Fibroblast of lung (primary cell): ENCODE measurements around the gene EIF1. TPM values are rescaled to one million over a fixed set of nuclear protein-coding genes. Genes with fewer than 3 reads are reported as not detected.

Experiments
- DNase-seq, 2 donors: peaks; one replicate each; pipeline versions ENCODE4 v3.0.0 to v3.0.0-alpha.2; 2010; ENCODE audit warnings: low read depth in 2 of 2
- H2AFZ ChIP-seq: 2 replicates; pipeline ENCODE4 v1.5.1; 2012; ENCODE audit warnings: low read length, control low read depth, inconsistent platforms
- H3K27ac ChIP-seq: 2 replicates; pipeline ENCODE4 v1.5.1; 2011; ENCODE audit warnings: low read length, control low read depth; ENCODE audit not compliant: insufficient read depth
- H3K27me3 ChIP-seq: 2 replicates; pipeline ENCODE4 v1.5.1; 2011; ENCODE audit warnings: mild to moderate bottlenecking, low read length; ENCODE audit not compliant: control insufficient read depth, insufficient read depth
- H3K36me3 ChIP-seq: 2 replicates; pipeline ENCODE4 v1.5.1; 2011; ENCODE audit warnings: low read length; ENCODE audit not compliant: control insufficient read depth, insufficient read depth
- H3K4me1 ChIP-seq: 2 replicates; pipeline ENCODE4 v1.5.1; 2011; ENCODE audit warnings: low read length; ENCODE audit not compliant: control insufficient read depth, insufficient read depth; ENCODE audit errors: extremely low read depth
- H3K4me2 ChIP-seq: 2 replicates; pipeline ENCODE4 v1.5.1; 2011; ENCODE audit warnings: low read length, control low read depth; ENCODE audit not compliant: insufficient read depth; ENCODE audit errors: extremely low read depth
- H3K4me3 ChIP-seq, 4 experiments: fragments of 200-600 bp in 1 of 4; sonication (generic) in 1 of 4; replicated peaks in 1 of 4; 2 replicates each; pipeline ENCODE4 v1.5.1; 2011 to 2016; ENCODE audit warnings: low read length in 4 of 4, low read depth in 3 of 4, mild to moderate bottlenecking in 3 of 4, control low read depth in 2 of 4, inconsistent platforms in 1 of 4, mixed read lengths in 1 of 4; ENCODE audit not compliant: insufficient read depth in 1 of 4; ENCODE audit errors: control extremely low read depth in 1 of 4
- H3K79me2 ChIP-seq: 2 replicates; pipeline ENCODE4 v1.5.1; 2012; ENCODE audit warnings: mild to moderate bottlenecking, low read length, inconsistent platforms; ENCODE audit not compliant: control insufficient read depth, insufficient read depth
- H3K9ac ChIP-seq: 2 replicates; pipeline ENCODE4 v1.5.1; 2011; ENCODE audit warnings: mild to moderate bottlenecking, low read length, control low read depth; ENCODE audit not compliant: insufficient read depth
- H3K9me3 ChIP-seq: 2 replicates; pipeline ENCODE4 v1.5.1; 2012; ENCODE audit warnings: low read depth, low read length; ENCODE audit not compliant: control insufficient read depth, insufficient read depth
- H4K20me1 ChIP-seq: 2 replicates; pipeline ENCODE4 v1.5.1; 2011; ENCODE audit warnings: low read length; ENCODE audit not compliant: control insufficient read depth, insufficient read depth; ENCODE audit errors: extremely low read depth
- EZH2 ChIP-seq: IDR thresholded peaks from 2 replicates; pipeline ENCODE4 v1.5.1; 2012; ENCODE audit warnings: low read length, control low read depth, mild to moderate bottlenecking; ENCODE audit errors: missing control alignments
- polyA plus RNA-seq, 2 donors: library from polyadenylated mRNA; depleted of rRNA in 1 of 2; stranded (reverse) in 1 of 2; unstranded in 1 of 2; fragments of >200 nt; gene quantifications; 2 replicates each; pipeline ENCODE4 v1.2.1, GENCODE V29; 2011 to 2012; ENCODE audit warnings: missing spikeins in 1 of 2
- total RNA-seq: library from RNA; depleted of rRNA; stranded (reverse); fragments of >200 nt; gene quantifications from 2 replicates; pipeline ENCODE4 v1.2.1, GENCODE V29; 2014
- TF ChIP-seq, protein P1 (sequence below), 2 donors: IDR thresholded peaks in 1 of 2; conservative IDR thresholded peaks in 1 of 2; 1 replicate in 1 of 2; 2 replicates in 1 of 2; pipeline ENCODE4 v1.5.1; 2011 to 2012; ENCODE audit warnings: low read length in 2 of 2, control low read depth in 1 of 2, inconsistent platforms in 1 of 2, low read depth in 1 of 2, mild to moderate bottlenecking in 1 of 2

EIF1 gene
- total and polyA plus RNA-seq, 2 donors (not counting 1 experiment from before 2014, with no cell fraction given): 145 to 256 TPM

DNA sequence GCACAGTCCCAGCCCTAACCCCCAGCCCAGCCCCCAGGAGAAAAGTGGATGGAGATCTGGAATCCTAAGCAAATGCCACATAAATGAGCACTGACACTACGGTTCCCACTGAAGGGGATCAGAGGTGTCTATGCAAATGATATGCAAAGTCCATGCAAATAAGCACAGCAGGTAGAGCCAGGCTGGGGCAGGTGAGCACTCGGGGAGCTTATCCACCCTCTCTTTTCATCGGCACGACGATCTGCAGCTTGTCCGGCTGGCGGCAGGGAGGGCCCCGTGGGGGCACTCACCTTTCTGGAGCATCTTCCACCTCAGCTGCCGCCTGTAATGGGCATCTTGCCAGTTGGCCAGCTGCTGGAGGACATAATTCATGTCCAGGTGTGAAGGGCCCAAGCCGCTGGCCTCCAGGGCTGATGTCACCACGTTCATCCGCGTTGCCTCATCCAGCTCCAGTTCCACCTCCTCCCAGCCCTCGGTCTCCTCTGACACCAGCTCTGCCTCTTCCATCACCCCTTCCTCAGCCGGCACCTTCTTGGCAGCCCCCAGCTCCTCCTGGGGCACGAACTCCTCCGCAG is 35.9 kb downstream of the EIF1 start:
- DNase-seq: no peak
- TF ChIP-seq, protein P1, sequence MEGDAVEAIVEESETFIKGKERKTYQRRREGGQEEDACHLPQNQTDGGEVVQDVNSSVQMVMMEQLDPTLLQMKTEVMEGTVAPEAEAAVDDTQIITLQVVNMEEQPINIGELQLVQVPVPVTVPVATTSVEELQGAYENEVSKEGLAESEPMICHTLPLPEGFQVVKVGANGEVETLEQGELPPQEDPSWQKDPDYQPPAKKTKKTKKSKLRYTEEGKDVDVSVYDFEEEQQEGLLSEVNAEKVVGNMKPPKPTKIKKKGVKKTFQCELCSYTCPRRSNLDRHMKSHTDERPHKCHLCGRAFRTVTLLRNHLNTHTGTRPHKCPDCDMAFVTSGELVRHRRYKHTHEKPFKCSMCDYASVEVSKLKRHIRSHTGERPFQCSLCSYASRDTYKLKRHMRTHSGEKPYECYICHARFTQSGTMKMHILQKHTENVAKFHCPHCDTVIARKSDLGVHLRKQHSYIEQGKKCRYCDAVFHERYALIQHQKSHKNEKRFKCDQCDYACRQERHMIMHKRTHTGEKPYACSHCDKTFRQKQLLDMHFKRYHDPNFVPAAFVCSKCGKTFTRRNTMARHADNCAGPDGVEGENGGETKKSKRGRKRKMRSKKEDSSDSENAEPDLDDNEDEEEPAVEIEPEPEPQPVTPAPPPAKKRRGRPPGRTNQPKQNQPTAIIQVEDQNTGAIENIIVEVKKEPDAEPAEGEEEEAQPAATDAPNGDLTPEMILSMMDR (conservative IDR thresholded peaks at IDR 0.05 in 1 of 2, IDR thresholded peaks at IDR 0.05 in 1 of 2; ENCODE audit: low read depth in 1 of 2, low read length in 2 of 2): no peak
- TF ChIP-seq EZH2: no peak

GRCh38 chr17:41725134-41725533 is 36.4 kb downstream of the EIF1 start:
- Histone ChIP-seq H4K20me1 (no peaks in the 10 kb centered on the region), H2AFZ (no peak overlapping the region), H3K27me3 (no peaks in the 10 kb centered on the region), H3K9me3 (no peaks in the 10 kb centered on the region), H3K4me2 (no peak overlapping the region), H3K9ac (no peak overlapping the region), H3K79me2 (no peaks in the 10 kb centered on the region), H3K4me3 (no peak overlapping the region), H3K4me1 (no peaks in the 10 kb centered on the region), H3K36me3 (no peaks in the 10 kb centered on the region), H3K27ac (no peak overlapping the region)
- no peak for DNase-seq
- TF ChIP-seq, protein P1 (conservative IDR thresholded peaks at IDR 0.05 in 1 of 2, IDR thresholded peaks at IDR 0.05 in 1 of 2; ENCODE audit: low read depth in 1 of 2, low read length in 2 of 2): no peak

More for the DNA sequence above, 35.9 kb downstream of the EIF1 start:
- Histone ChIP-seq H2AFZ (no peak overlapping the region), H3K4me3 (no peak overlapping the region), H3K36me3 (no peaks in the 10 kb centered on the region), H3K4me2 (no peak overlapping the region), H3K4me1 (no peaks in the 10 kb centered on the region), H4K20me1 (no peaks in the 10 kb centered on the region), H3K27ac (no peak overlapping the region), H3K27me3 (no peaks in the 10 kb centered on the region), H3K9ac (no peak overlapping the region), H3K9me3 (no peaks in the 10 kb centered on the region), H3K79me2 (no peaks in the 10 kb centered on the region)

GRCh38 chr17:41728056-41728455 is 39.4 kb downstream of the EIF1 start:
- no peak for DNase-seq
- H3K27me3 ChIP-seq: peaks cover 23% of the 10 kb centered on the region
- H4K20me1 ChIP-seq: no peaks in the 10 kb centered on the region
- no peaks in the 10 kb centered on the region for H3K79me2 ChIP-seq
- H3K4me3 ChIP-seq: no peak overlapping the region
- H3K4me2 ChIP-seq: no peak overlapping the region
- H3K9me3 ChIP-seq: no peaks in the 10 kb centered on the region
- no peaks in the 10 kb centered on the region for H3K36me3 ChIP-seq
- H3K9ac ChIP-seq: no peak overlapping the region
- H3K27ac ChIP-seq: no peak overlapping the region
- no peak overlapping the region for H2AFZ ChIP-seq
- TF ChIP-seq EZH2: no peak
- TF ChIP-seq, protein P1 (conservative IDR thresholded peaks at IDR 0.05 in 1 of 2, IDR thresholded peaks at IDR 0.05 in 1 of 2; ENCODE audit: low read depth in 1 of 2, low read length in 2 of 2): no peak
- H3K4me1 ChIP-seq: no peaks in the 10 kb centered on the region
